HG03108 (cell line): Measurements from ENCODE around the gene LSM14A.
"Not testable (repeated sequence)": the region's sequence is repeated elsewhere in the genome, so short reads cannot be mapped to it uniquely, and the experiment has no call there.

Source experiments
- ATAC-seq: cut with Tn5 transposase; IDR thresholded peaks from one replicate; pipeline ENCODE4 v1.9.1; 2021; ENCODE audit warnings: moderate library complexity; ENCODE audit not compliant: unreplicated experiment

LSM14A gene

GRCh38 chr19:34155686-34156085, 16.6 kb upstream of the LSM14A start:
- ATAC-seq = no peak

GRCh38 chr19:34158966-34159365, 13.3 kb upstream of the LSM14A start:
- ATAC-seq = not testable (repeated sequence)

- ATAC-seq = not testable (repeated sequence)
Observed at GRCh38 chr19:34159541-34159940, 12.8 kb upstream of the LSM14A start.

- not testable (repeated sequence) for ATAC-seq
Observed at GRCh38 chr19:34161902-34162301, 10.4 kb upstream of the LSM14A start.

- ATAC-seq = no peak
Observed at GRCh38 chr19:34165295-34165738, 7.0 kb upstream of the LSM14A start.

- not testable (repeated sequence) for ATAC-seq
Observed at GRCh38 chr19:34169475-34170199, 2.7 kb upstream of the LSM14A start.

GRCh38 chr19:34171539-34171876, 796 bp upstream of the LSM14A start:
- ATAC-seq = peak; percentile 5

GRCh38 chr19:34172661-34173192, 423 bp downstream of the LSM14A start:
- ATAC-seq = peak; percentile 19

GRCh38 chr19:34173193-34173956, 1.1 kb downstream of the LSM14A start:
- ATAC-seq = no peak

- ATAC-seq = not testable (repeated sequence)
Observed at GRCh38 chr19:34175173-34175572, 2.9 kb downstream of the LSM14A start.

GRCh38 chr19:34176581-34176980, 4.3 kb downstream of the LSM14A start:
- no peak for ATAC-seq

GRCh38 chr19:34178274-34178610, 5.9 kb downstream of the LSM14A start:
- ATAC-seq = no peak

- no peak for ATAC-seq
Observed at GRCh38 chr19:34179066-34179465, 6.8 kb downstream of the LSM14A start.

- no peak for ATAC-seq
Observed at GRCh38 chr19:34180273-34180672, 8.0 kb downstream of the LSM14A start.

- ATAC-seq = no peak
Observed at GRCh38 chr19:34180709-34181108, 8.4 kb downstream of the LSM14A start.

GRCh38 chr19:34181111-34181864, 9.0 kb downstream of the LSM14A start:
- no peak for ATAC-seq

- no peak for ATAC-seq
Observed at GRCh38 chr19:34182125-34182524, 9.8 kb downstream of the LSM14A start.

- ATAC-seq = no peak
Observed at GRCh38 chr19:34184880-34185491, 12.7 kb downstream of the LSM14A start.

- ATAC-seq = no peak
Observed at GRCh38 chr19:34186205-34186604, 13.9 kb downstream of the LSM14A start.

- ATAC-seq = no peak
Observed at GRCh38 chr19:34187011-34187410, 14.7 kb downstream of the LSM14A start.

GRCh38 chr19:34188408-34188807, 16.1 kb downstream of the LSM14A start:
- ATAC-seq = no peak
